B cell (primary cell): Measurements from ENCODE around the gene ZNF282.

ENCODE experiments used
- EZH2 ChIP-seq: IDR thresholded peaks from 2 replicates; pipeline ENCODE4 v1.6.1; 2012; ENCODE audit warnings: borderline replicate concordance, low read depth, mild to moderate bottlenecking, moderate library complexity, low read length; ENCODE audit not compliant: insufficient read depth, poor library complexity, severe bottlenecking
- TF ChIP-seq, protein P1 (sequence below): fragments of 200-600 bp; IDR thresholded peaks from one replicate; pipeline ENCODE4 v1.8.0; 2022; ENCODE audit warnings: antibody characterized with exemption, mild to moderate bottlenecking

DNA sequence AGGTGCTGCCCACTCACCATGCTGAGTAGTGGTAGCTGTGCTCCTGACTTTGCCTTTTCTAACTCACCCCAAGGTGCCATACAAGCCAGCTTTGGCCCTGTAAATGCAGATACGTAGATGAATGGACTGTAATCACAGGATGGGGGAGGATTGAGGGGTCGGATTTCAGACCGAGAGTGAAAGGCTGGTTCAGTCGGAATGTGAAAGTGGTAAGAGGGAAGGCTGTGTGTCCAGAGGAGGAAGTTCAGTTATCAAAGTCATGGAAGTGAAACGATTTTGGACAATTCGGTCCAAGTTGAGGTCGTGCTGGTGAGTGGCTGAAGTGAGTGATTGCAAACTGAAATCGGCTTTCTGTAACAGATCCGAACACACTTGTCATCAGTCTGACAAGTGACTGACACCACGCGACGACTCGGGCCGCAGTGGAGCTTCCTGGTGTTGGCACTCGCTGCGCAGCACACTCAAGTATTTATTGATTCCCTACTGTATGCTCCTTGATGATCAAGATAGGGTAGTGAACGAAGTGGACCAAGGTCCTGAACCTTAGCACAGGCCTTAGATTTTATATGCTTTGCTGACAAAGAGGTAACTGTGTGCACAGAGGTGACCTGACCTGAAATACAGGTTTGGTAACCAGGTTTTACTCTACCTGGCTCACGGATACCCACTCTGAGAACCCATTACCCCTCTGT lies 10.5 kb downstream of the ZNF282 start:
- TF ChIP-seq EZH2 = no peak
- TF ChIP-seq, protein P1, sequence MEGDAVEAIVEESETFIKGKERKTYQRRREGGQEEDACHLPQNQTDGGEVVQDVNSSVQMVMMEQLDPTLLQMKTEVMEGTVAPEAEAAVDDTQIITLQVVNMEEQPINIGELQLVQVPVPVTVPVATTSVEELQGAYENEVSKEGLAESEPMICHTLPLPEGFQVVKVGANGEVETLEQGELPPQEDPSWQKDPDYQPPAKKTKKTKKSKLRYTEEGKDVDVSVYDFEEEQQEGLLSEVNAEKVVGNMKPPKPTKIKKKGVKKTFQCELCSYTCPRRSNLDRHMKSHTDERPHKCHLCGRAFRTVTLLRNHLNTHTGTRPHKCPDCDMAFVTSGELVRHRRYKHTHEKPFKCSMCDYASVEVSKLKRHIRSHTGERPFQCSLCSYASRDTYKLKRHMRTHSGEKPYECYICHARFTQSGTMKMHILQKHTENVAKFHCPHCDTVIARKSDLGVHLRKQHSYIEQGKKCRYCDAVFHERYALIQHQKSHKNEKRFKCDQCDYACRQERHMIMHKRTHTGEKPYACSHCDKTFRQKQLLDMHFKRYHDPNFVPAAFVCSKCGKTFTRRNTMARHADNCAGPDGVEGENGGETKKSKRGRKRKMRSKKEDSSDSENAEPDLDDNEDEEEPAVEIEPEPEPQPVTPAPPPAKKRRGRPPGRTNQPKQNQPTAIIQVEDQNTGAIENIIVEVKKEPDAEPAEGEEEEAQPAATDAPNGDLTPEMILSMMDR = no peak
